Measurements from ENCODE around the gene NINL.

DNA sequence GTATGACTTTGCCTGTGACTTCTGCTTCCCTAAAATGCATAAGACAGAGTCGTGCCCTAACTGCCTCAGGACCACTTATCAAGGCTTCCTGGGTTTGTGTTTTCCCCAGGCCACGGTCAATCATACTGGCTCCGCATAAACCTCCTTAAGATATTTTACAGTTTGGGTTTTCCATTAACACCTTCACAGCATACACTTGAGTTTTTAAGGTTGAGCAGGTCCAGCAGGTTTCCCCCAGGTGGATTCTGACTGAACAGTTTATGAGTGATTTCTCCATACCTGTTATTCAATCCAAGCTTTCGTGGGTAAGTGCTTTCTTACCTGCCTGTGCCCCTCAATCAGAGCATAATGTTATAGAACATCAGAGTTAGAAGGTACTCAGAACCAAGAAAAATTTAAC, 39.3 kb downstream of the NINL start:
- no peak for TF ChIP-seq POLR2A (IDR thresholded peaks at IDR 0.05)
- TF ChIP-seq, protein P1, sequence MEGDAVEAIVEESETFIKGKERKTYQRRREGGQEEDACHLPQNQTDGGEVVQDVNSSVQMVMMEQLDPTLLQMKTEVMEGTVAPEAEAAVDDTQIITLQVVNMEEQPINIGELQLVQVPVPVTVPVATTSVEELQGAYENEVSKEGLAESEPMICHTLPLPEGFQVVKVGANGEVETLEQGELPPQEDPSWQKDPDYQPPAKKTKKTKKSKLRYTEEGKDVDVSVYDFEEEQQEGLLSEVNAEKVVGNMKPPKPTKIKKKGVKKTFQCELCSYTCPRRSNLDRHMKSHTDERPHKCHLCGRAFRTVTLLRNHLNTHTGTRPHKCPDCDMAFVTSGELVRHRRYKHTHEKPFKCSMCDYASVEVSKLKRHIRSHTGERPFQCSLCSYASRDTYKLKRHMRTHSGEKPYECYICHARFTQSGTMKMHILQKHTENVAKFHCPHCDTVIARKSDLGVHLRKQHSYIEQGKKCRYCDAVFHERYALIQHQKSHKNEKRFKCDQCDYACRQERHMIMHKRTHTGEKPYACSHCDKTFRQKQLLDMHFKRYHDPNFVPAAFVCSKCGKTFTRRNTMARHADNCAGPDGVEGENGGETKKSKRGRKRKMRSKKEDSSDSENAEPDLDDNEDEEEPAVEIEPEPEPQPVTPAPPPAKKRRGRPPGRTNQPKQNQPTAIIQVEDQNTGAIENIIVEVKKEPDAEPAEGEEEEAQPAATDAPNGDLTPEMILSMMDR (IDR thresholded peaks at IDR 0.05 in 4 of 5, conservative IDR thresholded peaks at IDR 0.05 in 1 of 5): no peak

Measured in gastrocnemius medialis (tissue), 4 donors.